H1 (cell line): ENCODE results near the gene CDKL5. TPM values are rescaled to one million over a fixed set of nuclear protein-coding genes. Genes with fewer than 3 reads are reported as not detected.

Source experiments
- CTCF ChIA-PET: fragments of 300-600 bp; sonication (Branson Sonifier 250); formaldehyde crosslinking; loops from one replicate; lab custom pipeline; 2021; ENCODE audit not compliant: partially characterized antibody; lab: Charles Lee
- POLR2A ChIA-PET: fragments of 300-600 bp; sonication (Branson Sonifier 250); formaldehyde crosslinking; loops from one replicate; lab custom pipeline; 2021; ENCODE audit warnings: inconsistent platforms; ENCODE audit not compliant: partially characterized antibody; lab: Charles Lee
- DNase-seq, 2 experiments: peaks; one replicate each; pipeline versions ENCODE4 v3.0.0 to v3.0.0-alpha.2; 2010 to 2022; ENCODE audit warnings: low spot score in 2 of 2, low read depth in 1 of 2, mixed read lengths in 1 of 2
- FAIRE-seq: peaks from 2 replicates; lab custom pipeline; 2011; peaks lifted over from hg19 to GRCh38; lab: Jason Lieb, UNC
- H2AFZ ChIP-seq: 2 replicates; pipeline ENCODE4 v1.8.1; 2012; ENCODE audit warnings: low read length, inconsistent platforms
- H2AK5ac ChIP-seq: 2 replicates; pipeline ENCODE4 v1.6.1; 2013; ENCODE audit warnings: low read depth, low read length
- H2BK120ac ChIP-seq: replicated peaks from 2 replicates; pipeline ENCODE3; 2013; ENCODE audit warnings: low read depth, low read length, inconsistent platforms
- H2BK12ac ChIP-seq: 2 replicates; pipeline ENCODE4 v1.6.1; 2013; ENCODE audit warnings: low read depth, low read length
- H2BK15ac ChIP-seq: 2 replicates; pipeline ENCODE4 v1.6.1; 2013; ENCODE audit warnings: low read length
- H2BK20ac ChIP-seq: 2 replicates; pipeline ENCODE4 v1.6.1; 2013; ENCODE audit warnings: low read length
- H2BK5ac ChIP-seq: 2 replicates; pipeline ENCODE4 v1.6.1; 2013; ENCODE audit warnings: low read depth, low read length
- H3K14ac ChIP-seq: 2 replicates; pipeline ENCODE4 v1.6.1; 2013; ENCODE audit warnings: inconsistent platforms; ENCODE audit not compliant: insufficient read length
- H3K18ac ChIP-seq: 2 replicates; pipeline ENCODE4 v1.6.1; 2013; ENCODE audit warnings: low read length; ENCODE audit errors: extremely low read depth
- H3K23ac ChIP-seq: 2 replicates; pipeline ENCODE4 v1.6.1; 2013; ENCODE audit warnings: inconsistent platforms; ENCODE audit not compliant: insufficient read length
- H3K23me2 ChIP-seq: 2 replicates; pipeline ENCODE4 v1.6.1; 2013; ENCODE audit warnings: low read depth, low read length
- H3K27ac ChIP-seq: 2 replicates; pipeline ENCODE4 v1.6.1; 2011; ENCODE audit warnings: low read depth, low read length, inconsistent platforms
- H3K27me3 ChIP-seq, 4 experiments: replicated peaks in 1 of 4; 1 replicate in 1 of 4; 2 replicates in 3 of 4; pipeline versions ENCODE4 v1.6.1 to v1.8.1; 2011 to 2013; ENCODE audit warnings: low read length in 3 of 4, mild to moderate bottlenecking in 3 of 4, inconsistent platforms in 2 of 4, mixed read lengths in 2 of 4, moderate library complexity in 1 of 4; ENCODE audit not compliant: control insufficient read depth in 3 of 4, insufficient read depth in 3 of 4; ENCODE audit errors: extremely low read depth in 1 of 4
- H3K36me3 ChIP-seq, 4 experiments: 2 replicates each; pipeline versions ENCODE4 v1.6.1 to v1.8.1; 2011 to 2013; ENCODE audit warnings: mild to moderate bottlenecking in 4 of 4, low read length in 3 of 4, moderate library complexity in 2 of 4, control low read depth in 1 of 4, inconsistent platforms in 1 of 4; ENCODE audit not compliant: insufficient read depth in 4 of 4, control insufficient read depth in 2 of 4
- H3K4ac ChIP-seq: replicated peaks from 2 replicates; pipeline ENCODE3; 2013; ENCODE audit warnings: low read length, low read depth, mixed read lengths, inconsistent platforms; ENCODE audit not compliant: insufficient read length
- H3K4me1 ChIP-seq, 4 experiments: replicated peaks in 1 of 4; 1 replicate in 1 of 4; 2 replicates in 3 of 4; pipeline versions ENCODE4 v1.6.1 to v1.8.1; 2011 to 2013; ENCODE audit warnings: low read length in 3 of 4, inconsistent platforms in 2 of 4, mixed read lengths in 1 of 4; ENCODE audit not compliant: insufficient read depth in 4 of 4, control insufficient read depth in 3 of 4
- H3K4me2 ChIP-seq, 2 experiments: 2 replicates each; pipeline versions ENCODE4 v1.6.1 to v1.8.1; 2011 to 2013; ENCODE audit warnings: low read depth in 2 of 2, low read length in 2 of 2, control low read depth in 1 of 2, inconsistent platforms in 1 of 2, mild to moderate bottlenecking in 1 of 2; ENCODE audit not compliant: insufficient read depth in 1 of 2
- H3K4me3 ChIP-seq, 4 experiments: fragments of 200-600, 300-600 bp in 1 of 4; sonication (generic), shearing (Covaris generic), sonication (Bioruptor Twin) in 1 of 4; 2 replicates each; pipeline versions ENCODE4 v1.5.1 to v1.8.1; 2011 to 2016; ENCODE audit warnings: low read length in 4 of 4, low read depth in 3 of 4, control low read depth in 2 of 4, inconsistent platforms in 2 of 4, mild to moderate bottlenecking in 2 of 4, mixed read lengths in 1 of 4, moderate library complexity in 1 of 4; ENCODE audit not compliant: insufficient read depth in 2 of 4; ENCODE audit errors: extremely low read depth in 1 of 4
- H3K56ac ChIP-seq: replicated peaks from 2 replicates; pipeline ENCODE3; 2013; ENCODE audit warnings: low read depth, mild to moderate bottlenecking, mixed read lengths, low read length, inconsistent platforms; ENCODE audit not compliant: insufficient read length
- H3K79me1 ChIP-seq: 2 replicates; pipeline ENCODE4 v1.6.1; 2013; ENCODE audit warnings: low read depth, low read length, control low read depth
- H3K79me2 ChIP-seq, 2 experiments: 2 replicates each; pipeline versions ENCODE4 v1.6.1 to v1.8.1; 2012 to 2013; ENCODE audit warnings: low read length in 2 of 2, mild to moderate bottlenecking in 2 of 2, inconsistent platforms in 1 of 2; ENCODE audit not compliant: insufficient read depth in 2 of 2, control insufficient read depth in 1 of 2
- H3K9ac ChIP-seq, 4 experiments: replicated peaks in 1 of 4; 1 replicate in 1 of 4; 2 replicates in 3 of 4; pipeline versions ENCODE4 v1.6.1 to v1.8.1; 2011 to 2013; ENCODE audit warnings: low read depth in 3 of 4, low read length in 3 of 4, control low read depth in 2 of 4, mild to moderate bottlenecking in 2 of 4, moderate library complexity in 2 of 4, inconsistent platforms in 1 of 4; ENCODE audit errors: extremely low read depth in 1 of 4
- H3K9me3 ChIP-seq, 2 experiments: 2 replicates each; pipeline versions ENCODE4 v1.6.1 to v1.8.1; 2012 to 2013; ENCODE audit warnings: mild to moderate bottlenecking in 2 of 2, moderate library complexity in 2 of 2, control low read depth in 1 of 2, inconsistent platforms in 1 of 2, low read depth in 1 of 2, low read length in 1 of 2, mixed read lengths in 1 of 2; ENCODE audit not compliant: insufficient read depth in 2 of 2
- H4K20me1 ChIP-seq, 2 experiments: replicated peaks in 1 of 2; 2 replicates each; pipeline versions ENCODE3 to v1.8.1; 2011 to 2013; ENCODE audit warnings: inconsistent platforms in 2 of 2, low read length in 2 of 2, mild to moderate bottlenecking in 1 of 2; ENCODE audit not compliant: insufficient read depth in 2 of 2, control insufficient read depth in 1 of 2
- H4K5ac ChIP-seq: 2 replicates; pipeline ENCODE4 v1.6.1; 2013; ENCODE audit warnings: low read length, low read depth, mixed read lengths, inconsistent platforms; ENCODE audit not compliant: insufficient read length
- H4K8ac ChIP-seq: 2 replicates; pipeline ENCODE4 v1.8.0; 2013; ENCODE audit warnings: mild to moderate bottlenecking, moderate library complexity, low read length, inconsistent platforms; ENCODE audit not compliant: insufficient read depth; ENCODE audit errors: extremely low read depth
- H4K91ac ChIP-seq: replicated peaks from 2 replicates; pipeline ENCODE3; 2013; ENCODE audit warnings: low read length, mixed read lengths, inconsistent platforms; ENCODE audit not compliant: insufficient read length
- CBX5 ChIP-seq: fragments of 300-800, 300-1000 bp; sonication (generic); IDR thresholded peaks from 2 replicates; pipeline ENCODE4 v1.7.1; 2016; ENCODE audit warnings: antibody characterized with exemption, low read length, low read depth
- JUN ChIP-seq: IDR thresholded peaks from 2 replicates; pipeline ENCODE4 v1.6.1; 2011; ENCODE audit warnings: low read depth, mild to moderate bottlenecking, improper control_type of control experiment, low read length
- RNF2 ChIP-seq: fragments of 200-900, 300-1000 bp; sonication (generic); IDR thresholded peaks from 2 replicates; pipeline ENCODE4 v1.7.1; 2016; ENCODE audit warnings: borderline replicate concordance, low read depth, mild to moderate bottlenecking, antibody characterized with exemption, low read length; ENCODE audit not compliant: poor library complexity, severe bottlenecking; ENCODE audit errors: missing control alignments
- RXRA ChIP-seq: IDR thresholded peaks from 2 replicates; pipeline ENCODE4 v1.6.1; 2011; ENCODE audit warnings: low read depth, mild to moderate bottlenecking, low read length, moderate library complexity; ENCODE audit not compliant: insufficient read depth
- SIX5 ChIP-seq: IDR thresholded peaks from 2 replicates; pipeline ENCODE4 v1.6.1; 2011; ENCODE audit warnings: mild to moderate bottlenecking, low read depth, low read length
- SP1 ChIP-seq: IDR thresholded peaks from 2 replicates; pipeline ENCODE4 v1.6.1; 2011; ENCODE audit warnings: low read depth, low read length
- TAF7 ChIP-seq: optimal IDR thresholded peaks from 2 replicates; pipeline ENCODE3; 2011; ENCODE audit warnings: low read depth, mild to moderate bottlenecking, inconsistent platforms, low read length, moderate library complexity, borderline replicate concordance
- WGBS, 2 experiments: shearing (Covaris generic) in 1 of 2; methylation state at CpG; one replicate each; pipeline versions ENCODE4 v1.1.6 to v1.1.7; 2013 to 2015; ENCODE audit warnings: low lambda C conversion rate in 2 of 2, mixed read lengths in 2 of 2, inconsistent platforms in 1 of 2, low coverage in 1 of 2, missing lambda C conversion rate in 1 of 2; ENCODE audit not compliant: insufficient replicate concordance in 2 of 2, insufficient coverage in 1 of 2, insufficient read length in 1 of 2; ENCODE audit errors: extremely low coverage in 1 of 2, missing lambda C conversion rate in 1 of 2; 5-methylcytosine and 5-hydroxymethylcytosine counted together
- polyA plus RNA-seq, 7 experiments: library from polyadenylated mRNA; depleted of rRNA in 3 of 7; stranded (reverse) in 5 of 7; unstranded in 2 of 7; fragments of >200 nt in 5 of 7; fragments of 200-250 nt in 2 of 7; gene quantifications; 1 replicate in 5 of 7; 2 replicates in 1 of 7; 4 replicates in 1 of 7; pipeline versions ENCODE4 v1.2.1 to v1.2.3, GENCODE V29; 2011 to 2013; ENCODE audit warnings: missing spikeins in 2 of 7, mixed read lengths in 2 of 7
- total RNA-seq: library from RNA; stranded (reverse); fragmentation: NEBNext Ultra II Directional; extraction: Animal tissue kit (Norgen Biotek cat#: 25700); gene quantifications from 2 replicates; pipeline ENCODE4 v1.2.1, GENCODE V29; 2021

The CDKL5 gene
- total and polyA plus RNA-seq, 2 of the 8 experiments (the other 6 are each of a cell fraction or from before 2014, with no cell fraction given), result 5.5 to 15.6 TPM

- H2AFZ ChIP-seq, result no peak overlapping the region
- H2AK5ac ChIP-seq, result no peak overlapping the region
- POLR2A ChIA-PET, result no interaction called here
- FAIRE-seq, result no peak
- CTCF ChIA-PET, result no interaction called here
- no peak overlapping the region for H2BK12ac ChIP-seq
- H3K23ac ChIP-seq, result no peak overlapping the region
- TF ChIP-seq RNF2 (no peak), SIX5 (no peak), JUN (no peak), CBX5 (no peak), RXRA (no peak), TAF7 (no peak), SP1 (no peak)
- H3K79me1 ChIP-seq, result no peaks in the 10 kb centered on the region
- H4K91ac ChIP-seq, result no peak overlapping the region
- no peak overlapping the region for H2BK20ac ChIP-seq
- no peak overlapping the region for H4K5ac ChIP-seq
- H4K20me1 ChIP-seq, result no peaks in the 10 kb centered on the region
- no peak overlapping the region for H3K4ac ChIP-seq
- H2BK120ac ChIP-seq, result no peak overlapping the region
- H3K4me2 ChIP-seq, result no peak overlapping the region
- no peak overlapping the region for H3K56ac ChIP-seq
- no peak overlapping the region for H3K14ac ChIP-seq
- H4K8ac ChIP-seq, result no peak overlapping the region
- H3K4me1 ChIP-seq, result no peaks in the 10 kb centered on the region
- no peak overlapping the region for H3K27ac ChIP-seq
- WGBS, 2 experiments, result 85% methylated on average over 6 of the region's 6 CpGs; no CpG with 5 or more reads in 1 of the 2 experiments
- H2BK15ac ChIP-seq, result no peak overlapping the region
- H3K18ac ChIP-seq, result no peak overlapping the region
- no peaks in the 10 kb centered on the region for H3K79me2 ChIP-seq
- H3K23me2 ChIP-seq, result no peaks in the 10 kb centered on the region
- no peaks in the 10 kb centered on the region for H3K27me3 ChIP-seq
- H2BK5ac ChIP-seq, result no peak overlapping the region
- no peaks in the 10 kb centered on the region for H3K9me3 ChIP-seq
- no peak overlapping the region for H3K4me3 ChIP-seq
- no peak for DNase-seq
- H3K9ac ChIP-seq, result no peak overlapping the region
- peaks cover 0 to 17% (median 0%) of the 10 kb centered on the region in 4 experiments; a peak in 2 of 8 replicates for H3K36me3 ChIP-seq
Observed at GRCh38 chrX:18582910-18583493, 157.6 kb downstream of the CDKL5 start.
